HG02678 (cell line): ENCODE results near the gene MAGEA8.
"Not testable (repeated sequence)": the region's sequence is repeated elsewhere in the genome, so short reads cannot be mapped to it uniquely, and the experiment has no call there.

Experiments
- ATAC-seq: cut with Tn5 transposase; IDR thresholded peaks from one replicate; pipeline ENCODE4 v1.9.1; 2021; ENCODE audit warnings: mild to moderate bottlenecking, moderate library complexity; ENCODE audit not compliant: unreplicated experiment

MAGEA8 gene

GRCh38 chrX:149903889-149904748, 23.1 kb downstream of the MAGEA8 start:
- ATAC-seq, result peak; percentile 88

GRCh38 chrX:149908308-149908707, 27.3 kb downstream of the MAGEA8 start:
- ATAC-seq, result peak; percentile 57

- ATAC-seq, result no peak
Measured at GRCh38 chrX:149908727-149909126, 27.7 kb downstream of the MAGEA8 start.

GRCh38 chrX:149909324-149910177, 28.6 kb downstream of the MAGEA8 start:
- ATAC-seq, result no peak

GRCh38 chrX:149910178-149910695, 29.3 kb downstream of the MAGEA8 start:
- no peak for ATAC-seq

- peak; percentile 85 for ATAC-seq
Measured at GRCh38 chrX:149916745-149917392, 35.9 kb downstream of the MAGEA8 start.

- not testable (repeated sequence) for ATAC-seq
Measured at GRCh38 chrX:149923836-149924235, 42.9 kb downstream of the MAGEA8 start.

- ATAC-seq, result not testable (repeated sequence)
Measured at GRCh38 chrX:149924434-149924833, 43.5 kb downstream of the MAGEA8 start.

- peak; percentile 59 for ATAC-seq
Measured at GRCh38 chrX:149927245-149927963, 46.4 kb downstream of the MAGEA8 start.

GRCh38 chrX:149927964-149928258, 46.9 kb downstream of the MAGEA8 start:
- peak; percentile 40 for ATAC-seq

- not testable (repeated sequence) for ATAC-seq
Measured at GRCh38 chrX:149928635-149929034, 47.7 kb downstream of the MAGEA8 start.

- ATAC-seq, result not testable (repeated sequence)
Measured at GRCh38 chrX:149929400-149929799, 48.4 kb downstream of the MAGEA8 start, which contains the start of gene HSFX4. TSS of gene HSFX4 (plus strand) at chrX:149929573. CDS start at chrX:149929645, 72 bp downstream.

- ATAC-seq, result not testable (repeated sequence)
Measured at GRCh38 chrX:149931355-149931754, 50.4 kb downstream of the MAGEA8 start.

GRCh38 chrX:149932150-149932549, 51.2 kb downstream of the MAGEA8 start:
- ATAC-seq, result not testable (repeated sequence)

GRCh38 chrX:149932970-149933369, 52.0 kb downstream of the MAGEA8 start:
- not testable (repeated sequence) for ATAC-seq

- not testable (repeated sequence) for ATAC-seq
Measured at GRCh38 chrX:149933547-149933946, 52.6 kb downstream of the MAGEA8 start.
